ENCODE measurements around the gene SDHC.

Gene SDHC

GRCh38 chr1:161324020-161324419, 9.8 kb downstream of the SDHC start:
- in situ Hi-C loops (cut with MboI; ENCODE audit: low pct_unique_long_range_greater_than_20kb, low sequenced_read_pairs, unreplicated experiment), result no loop called here
- no peak for DNase-seq (ENCODE audit: low spot score)
- no peak for TF ChIP-seq CTCF (IDR thresholded peaks at IDR 0.05; ENCODE audit: extremely low read depth, insufficient read depth, missing control alignments)

- no peak for TF ChIP-seq CTCF (IDR thresholded peaks at IDR 0.05; ENCODE audit: extremely low read depth, insufficient read depth, missing control alignments)
- in situ Hi-C loops (cut with MboI; ENCODE audit: low pct_unique_long_range_greater_than_20kb, low sequenced_read_pairs, unreplicated experiment), result no loop called here
- DNase-seq (ENCODE audit: low spot score), result no peak
Observed at GRCh38 chr1:161330346-161330745, 16.2 kb downstream of the SDHC start.

GRCh38 chr1:161333166-161333565, 19.0 kb downstream of the SDHC start:
- no peak for DNase-seq (ENCODE audit: low spot score)
- in situ Hi-C loops (cut with MboI; ENCODE audit: low pct_unique_long_range_greater_than_20kb, low sequenced_read_pairs, unreplicated experiment), result no loop called here
- no peak for TF ChIP-seq CTCF (IDR thresholded peaks at IDR 0.05; ENCODE audit: extremely low read depth, insufficient read depth, missing control alignments)

GRCh38 chr1:161335796-161336195, 21.6 kb downstream of the SDHC start:
- DNase-seq (ENCODE audit: low spot score), result no peak
- in situ Hi-C loops (cut with MboI; ENCODE audit: low pct_unique_long_range_greater_than_20kb, low sequenced_read_pairs, unreplicated experiment), result no loop called here
- no peak for TF ChIP-seq CTCF (IDR thresholded peaks at IDR 0.05; ENCODE audit: extremely low read depth, insufficient read depth, missing control alignments)

- DNase-seq (ENCODE audit: low spot score), result no peak
- TF ChIP-seq CTCF (IDR thresholded peaks at IDR 0.05; ENCODE audit: extremely low read depth, insufficient read depth, missing control alignments), result no peak
- in situ Hi-C loops (cut with MboI; ENCODE audit: low pct_unique_long_range_greater_than_20kb, low sequenced_read_pairs, unreplicated experiment), result no loop called here
Observed at GRCh38 chr1:161342177-161342576, 28.0 kb downstream of the SDHC start.

GRCh38 chr1:161342821-161343220, 28.6 kb downstream of the SDHC start:
- no peak for TF ChIP-seq CTCF (IDR thresholded peaks at IDR 0.05; ENCODE audit: extremely low read depth, insufficient read depth, missing control alignments)
- in situ Hi-C loops (cut with MboI; ENCODE audit: low pct_unique_long_range_greater_than_20kb, low sequenced_read_pairs, unreplicated experiment), result no loop called here
- DNase-seq (ENCODE audit: low spot score), result no peak

GRCh38 chr1:161350671-161351070, 36.5 kb downstream of the SDHC start:
- in situ Hi-C loops (cut with MboI; ENCODE audit: low pct_unique_long_range_greater_than_20kb, low sequenced_read_pairs, unreplicated experiment), result no loop called here
- TF ChIP-seq CTCF (IDR thresholded peaks at IDR 0.05; ENCODE audit: extremely low read depth, insufficient read depth, missing control alignments), result no peak
- no peak for DNase-seq (ENCODE audit: low spot score)
